ENCODE data around the gene E4F1. TPM values are rescaled to one million over a fixed set of nuclear protein-coding genes. Genes with fewer than 3 reads are reported as not detected.

The E4F1 gene
- total RNA-seq, 8 experiments from 2014 or later, result 15.4 to 32.4 (median 23.1) TPM

GRCh38 chr16:2230376-2230775 is 7.0 kb downstream of the E4F1 start:
- Histone ChIP-seq H3K27ac (peak overlapping the region in 1 of 2 donors; percentile 51), H3K4me1 (replicated peaks in 1 of 2) (no peaks in the 10 kb centered on the region), H3K4me3 (no peak overlapping the region)
- in situ Hi-C loops (cut with MboI; ENCODE audit: low pct_unique_long_range_greater_than_20kb in 2 of 9, low sequenced_read_pairs in 9 of 9, unreplicated experiment in 9 of 9), result no loop called here
- ATAC-seq (replicated peaks in 6 of 8), result no peak
- no CpG with 5 or more reads among the region's 13 CpGs for WGBS, 10 experiments

- WGBS, 10 experiments, result 65 to 93% (median 83%) methylated on average over 2 to 15 of the region's 29 CpGs; no CpG with 5 or more reads in 2 of the 10 experiments
- in situ Hi-C loops (cut with MboI; ENCODE audit: low pct_unique_long_range_greater_than_20kb in 2 of 9, low sequenced_read_pairs in 9 of 9, unreplicated experiment in 9 of 9), result no loop called here
- Histone ChIP-seq H3K4me1 (replicated peaks in 1 of 2) (peaks cover 3 to 6% of the 10 kb centered on the region in 2 donors), H3K27ac (peak overlapping the region in 1 of 2 donors; percentile 51), H3K4me3 (no peak overlapping the region)
- ATAC-seq (replicated peaks in 6 of 8), result peak in 5 of 8 experiments; percentile 56 to 82 (median 63)
These were observed 7.9 kb downstream of the E4F1 start for GRCh38 chr16:2231016-2231931.

DNA sequence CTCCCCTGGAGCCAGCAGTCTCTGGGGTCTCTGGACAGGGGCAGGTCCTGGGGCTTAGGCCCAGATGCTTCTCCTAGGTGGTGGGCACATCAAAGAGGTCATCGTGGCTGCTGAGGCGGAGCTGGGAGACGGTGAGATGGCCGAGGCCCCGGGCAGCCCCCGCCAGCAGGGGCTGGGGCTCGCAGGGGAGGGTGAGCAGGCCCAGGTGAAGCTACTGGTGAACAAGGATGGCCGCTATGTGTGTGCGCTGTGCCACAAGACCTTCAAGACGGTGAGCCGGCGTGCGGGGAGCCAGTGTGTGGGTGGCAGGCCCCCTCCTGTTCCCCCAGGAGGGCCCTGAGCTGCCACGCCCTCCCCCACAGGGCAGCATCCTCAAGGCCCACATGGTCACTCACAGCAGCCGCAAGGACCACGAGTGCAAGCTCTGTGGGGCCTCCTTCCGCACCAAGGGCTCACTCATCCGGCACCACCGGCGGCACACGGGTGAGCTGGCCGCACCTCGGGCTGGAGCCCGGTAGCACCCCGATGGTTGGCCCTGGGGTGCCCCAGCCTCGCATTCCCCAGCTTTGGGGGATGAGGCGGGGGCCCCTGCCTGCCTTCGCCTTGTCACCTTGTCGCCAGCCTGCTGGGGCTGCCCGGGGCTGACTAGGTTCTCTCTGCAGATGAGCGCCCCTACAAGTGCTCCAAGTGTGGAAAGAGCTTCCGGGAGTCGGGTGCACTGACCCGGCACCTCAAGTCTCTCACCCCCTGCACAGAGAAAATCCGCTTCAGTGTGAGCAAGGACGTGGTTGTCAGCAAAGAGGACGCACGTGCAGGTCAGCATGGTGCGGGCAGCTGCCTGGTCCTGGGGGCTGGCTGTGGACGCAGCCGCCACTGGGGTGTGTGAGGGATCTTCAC is 9.0 kb downstream of the E4F1 start:
- no peak overlapping the region for H3K27ac ChIP-seq
- 90 to 95% methylated on average over 2 to 4 of the region's 41 CpGs; no CpG with 5 or more reads in 8 of the 10 experiments for WGBS, 10 experiments
- no peak overlapping the region for H3K4me3 ChIP-seq
- ATAC-seq (replicated peaks in 6 of 8), result no peak
- in situ Hi-C loops (cut with MboI; ENCODE audit: low pct_unique_long_range_greater_than_20kb in 2 of 9, low sequenced_read_pairs in 9 of 9, unreplicated experiment in 9 of 9), result no loop called here
- H3K4me1 ChIP-seq (replicated peaks in 1 of 2), result peaks cover 13 to 15% of the 10 kb centered on the region in 2 donors

DNA sequence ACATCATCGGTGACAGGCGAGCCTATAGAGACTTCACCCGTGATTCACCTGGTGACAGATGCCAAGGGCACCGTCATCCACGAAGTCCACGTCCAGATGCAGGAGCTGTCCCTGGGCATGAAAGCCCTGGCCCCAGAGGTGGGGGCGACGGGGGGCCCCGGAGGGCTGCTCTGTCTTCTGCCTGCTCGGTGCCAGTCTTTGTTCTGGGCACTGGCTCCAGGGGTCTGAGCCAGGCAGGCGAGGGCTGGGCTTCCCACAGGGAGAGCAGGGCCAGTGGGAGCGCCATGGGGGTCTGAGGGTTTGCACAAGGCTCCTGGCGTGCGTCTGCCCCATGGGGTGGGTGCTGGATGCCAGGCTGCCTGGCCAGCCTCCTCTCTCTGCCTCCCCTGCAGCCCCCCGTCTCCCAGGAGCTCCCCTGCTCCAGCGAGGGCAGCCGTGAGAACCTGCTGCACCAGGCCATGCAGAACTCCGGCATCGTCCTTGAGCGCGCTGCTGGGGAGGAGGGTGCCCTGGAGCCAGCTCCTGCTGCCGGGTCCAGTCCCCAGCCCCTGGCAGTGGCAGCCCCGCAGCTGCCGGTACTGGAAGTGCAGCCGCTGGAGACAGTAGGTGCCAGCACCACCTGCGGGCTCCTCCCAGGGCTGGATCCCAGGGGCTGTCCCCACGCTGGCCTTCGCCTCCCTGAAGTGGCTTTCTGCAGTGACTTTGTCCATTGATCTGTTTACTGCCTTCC is 9.8 kb downstream of the E4F1 start:
- in situ Hi-C loops (cut with MboI; ENCODE audit: low pct_unique_long_range_greater_than_20kb in 2 of 9, low sequenced_read_pairs in 9 of 9, unreplicated experiment in 9 of 9), result no loop called here
- Histone ChIP-seq H3K4me3 (no peak overlapping the region), H3K4me1 (replicated peaks in 1 of 2) (peaks cover 13 to 24% of the 10 kb centered on the region in 2 donors), H3K27ac (no peak overlapping the region)
- 80 to 94% methylated on average over 2 to 3 of the region's 28 CpGs; no CpG with 5 or more reads in 8 of the 10 experiments for WGBS, 10 experiments
- no peak for ATAC-seq (replicated peaks in 6 of 8)

DNA sequence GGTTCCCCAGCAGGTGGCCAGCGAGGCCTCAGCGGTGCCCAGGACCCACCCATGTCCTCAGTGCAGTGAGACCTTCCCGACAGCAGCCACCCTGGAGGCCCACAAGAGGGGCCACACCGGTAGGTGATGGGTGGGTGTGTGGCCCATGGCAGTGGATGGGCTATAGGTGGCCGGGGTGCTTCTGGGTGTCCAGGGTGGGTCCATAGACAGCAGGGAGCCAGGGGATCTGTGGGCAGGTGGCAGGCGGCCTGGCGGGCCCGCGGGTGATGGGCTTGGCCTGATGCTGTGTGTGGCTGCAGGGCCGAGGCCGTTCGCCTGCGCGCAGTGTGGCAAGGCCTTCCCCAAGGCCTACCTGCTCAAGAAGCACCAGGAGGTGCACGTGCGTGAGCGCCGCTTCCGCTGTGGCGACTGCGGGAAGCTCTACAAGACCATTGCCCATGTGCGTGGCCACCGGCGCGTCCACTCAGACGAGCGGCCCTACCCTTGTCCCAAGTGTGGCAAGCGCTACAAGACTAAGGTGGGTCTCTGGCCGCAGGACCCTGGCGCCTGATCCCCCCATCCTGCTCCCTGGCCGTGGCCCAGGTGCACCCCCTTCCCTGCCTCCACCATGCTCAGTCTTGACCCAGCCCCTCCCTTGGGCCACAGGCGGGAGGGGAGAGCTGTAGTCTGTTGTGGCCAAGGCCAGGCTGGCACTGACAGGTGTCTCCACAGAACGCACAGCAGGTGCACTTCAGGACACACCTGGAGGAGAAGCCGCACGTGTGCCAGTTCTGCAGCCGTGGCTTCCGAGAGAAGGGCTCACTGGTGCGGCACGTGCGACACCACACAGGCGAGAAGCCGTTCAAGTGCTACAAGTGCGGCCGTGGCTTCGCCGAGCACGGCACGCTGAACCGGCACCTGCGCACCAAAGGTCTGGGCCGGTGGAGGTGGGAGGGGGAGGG is 10.8 kb downstream of the E4F1 start:
- H3K4me1 ChIP-seq (replicated peaks in 1 of 2), result peaks cover 13 to 25% of the 10 kb centered on the region in 2 donors
- ATAC-seq (replicated peaks in 6 of 8), result no peak
- 80 to 100% (median 95%) methylated on average over 1 to 19 of the region's 51 CpGs; no CpG with 5 or more reads in 4 of the 10 experiments for WGBS, 10 experiments
- H3K4me3 ChIP-seq, result no peak overlapping the region
- in situ Hi-C loops (cut with MboI; ENCODE audit: low pct_unique_long_range_greater_than_20kb in 2 of 9, low sequenced_read_pairs in 9 of 9, unreplicated experiment in 9 of 9), result no loop called here
- H3K27ac ChIP-seq, result no peak overlapping the region

- Histone ChIP-seq H3K4me1 (replicated peaks in 1 of 2) (peaks cover 13 to 25% of the 10 kb centered on the region in 2 donors), H3K4me3 (no peak overlapping the region), H3K27ac (no peak overlapping the region)
- no CpG with 5 or more reads among the region's 18 CpGs for WGBS, 10 experiments
- no peak for ATAC-seq (replicated peaks in 6 of 8)
- in situ Hi-C loops (cut with MboI; ENCODE audit: low pct_unique_long_range_greater_than_20kb in 2 of 9, low sequenced_read_pairs in 9 of 9, unreplicated experiment in 9 of 9), result no loop called here
These were observed 11.4 kb downstream of the E4F1 start for GRCh38 chr16:2234813-2235170.

- Histone ChIP-seq H3K27ac (no peak overlapping the region), H3K4me1 (replicated peaks in 1 of 2) (peaks cover 13 to 25% of the 10 kb centered on the region in 2 donors), H3K4me3 (no peak overlapping the region)
- no peak for ATAC-seq (replicated peaks in 6 of 8)
- in situ Hi-C loops (cut with MboI; ENCODE audit: low pct_unique_long_range_greater_than_20kb in 2 of 9, low sequenced_read_pairs in 9 of 9, unreplicated experiment in 9 of 9), result no loop called here
- WGBS, 10 experiments, result 77 to 93% (median 90%) methylated on average over 2 to 10 of the region's 28 CpGs; no CpG with 5 or more reads in 5 of the 10 experiments
These were observed 11.9 kb downstream of the E4F1 start for GRCh38 chr16:2235234-2235651.

GRCh38 chr16:2235695-2236336 is 12.4 kb downstream of the E4F1 start:
- Histone ChIP-seq H3K4me1 (replicated peaks in 1 of 2) (peaks cover 13 to 25% of the 10 kb centered on the region in 2 donors), H3K4me3 (peak overlapping the region in 1 of 5 donors; percentile 19), H3K27ac (no peak overlapping the region)
- ATAC-seq (replicated peaks in 6 of 8), result no peak
- 44 to 100% methylated on average over 1 to 3 of the region's 19 CpGs; no CpG with 5 or more reads in 8 of the 10 experiments for WGBS, 10 experiments
- in situ Hi-C loops (cut with MboI; ENCODE audit: low pct_unique_long_range_greater_than_20kb in 2 of 9, low sequenced_read_pairs in 9 of 9, unreplicated experiment in 9 of 9), result no loop called here

DNA sequence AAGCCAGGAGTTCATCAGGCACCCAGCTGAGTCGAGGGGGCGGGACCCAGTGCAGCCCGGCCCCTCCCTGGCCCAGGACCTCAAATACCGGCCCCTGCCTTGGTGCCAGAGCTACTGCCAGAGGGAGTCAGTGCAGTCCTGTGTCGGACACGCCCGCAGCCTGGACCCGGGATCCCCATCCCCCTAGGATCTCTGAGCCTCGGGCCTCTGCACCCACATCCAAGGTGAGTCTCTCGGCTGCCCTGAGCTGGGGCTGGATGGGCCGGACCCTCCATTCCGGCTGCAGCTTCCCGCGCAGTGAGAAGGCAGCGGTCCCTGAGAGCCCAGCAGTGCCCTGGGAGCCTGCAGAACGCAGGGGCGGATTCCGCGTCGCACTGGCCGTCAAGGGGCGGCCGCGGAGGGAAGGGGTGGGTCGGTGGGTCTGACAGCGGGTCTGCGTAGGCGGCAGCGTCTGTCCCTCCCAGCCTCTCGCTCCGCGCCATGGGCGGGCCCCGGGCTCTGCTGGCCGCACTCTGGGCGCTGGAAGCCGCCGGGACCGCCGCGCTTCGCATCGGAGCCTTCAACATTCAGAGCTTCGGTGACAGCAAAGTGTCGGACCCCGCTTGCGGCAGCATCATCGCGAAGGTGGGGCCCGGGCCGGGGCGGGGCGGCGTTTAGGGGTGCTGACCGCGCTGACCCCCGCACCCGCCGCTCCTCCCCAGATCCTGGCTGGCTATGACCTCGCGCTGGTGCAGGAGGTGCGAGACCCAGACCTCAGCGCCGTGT is 13.1 kb downstream of the E4F1 start, which contains the start of gene DNASE1L2:
Gene DNASE1L2, plus strand, starts transcription at position 108 of the 765 bp plus-strand sequence. Its CDS starts 373 bp downstream, at position 481.
- peaks cover 13 to 25% of the 10 kb centered on the region in 2 donors for H3K4me1 ChIP-seq (replicated peaks in 1 of 2)
- 0 to 20% (median 0%) methylated on average over 3 to 6 of the region's 64 CpGs; no CpG with 5 or more reads in 7 of the 10 experiments for WGBS, 10 experiments
- peak within 1 kb of the TSS in 3 of 5 donors; percentile 1 to 23 (median 19) for H3K4me3 ChIP-seq
- peak; percentile 40 to 72 (median 52) for ATAC-seq (replicated peaks in 6 of 8)
- in situ Hi-C loops (cut with MboI; ENCODE audit: low pct_unique_long_range_greater_than_20kb in 2 of 9, low sequenced_read_pairs in 9 of 9, unreplicated experiment in 9 of 9), result no loop called here
- no peak within 1 kb of the TSS for H3K27ac ChIP-seq

DNA sequence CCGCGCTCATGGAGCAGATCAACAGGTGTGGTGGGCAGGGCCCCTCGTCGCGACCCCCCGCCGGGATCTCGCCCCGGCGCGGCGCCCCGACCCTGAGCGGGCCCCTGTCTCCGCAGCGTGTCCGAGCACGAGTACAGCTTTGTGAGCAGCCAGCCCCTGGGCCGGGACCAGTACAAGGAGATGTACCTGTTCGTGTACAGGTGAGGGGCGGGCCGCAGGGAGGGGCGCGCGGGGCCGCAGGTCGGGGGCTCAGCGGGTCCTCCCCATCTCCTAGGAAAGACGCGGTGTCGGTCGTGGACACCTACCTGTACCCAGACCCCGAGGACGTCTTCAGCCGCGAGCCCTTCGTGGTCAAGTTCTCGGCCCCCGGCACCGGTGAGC is 13.7 kb downstream of the E4F1 start:
- in situ Hi-C loops (cut with MboI; ENCODE audit: low pct_unique_long_range_greater_than_20kb in 2 of 9, low sequenced_read_pairs in 9 of 9, unreplicated experiment in 9 of 9), result no loop called here
- peaks cover 13 to 25% of the 10 kb centered on the region in 2 donors for H3K4me1 ChIP-seq (replicated peaks in 1 of 2)
- ATAC-seq (replicated peaks in 6 of 8), result no peak
- no CpG with 5 or more reads among the region's 40 CpGs for WGBS, 10 experiments
- H3K4me3 ChIP-seq, result peak overlapping the region in 2 of 5 donors; percentile 19 to 23
- H3K27ac ChIP-seq, result no peak overlapping the region

Data from motor neuron (in vitro differentiated cells).